ENCODE measurements around the gene EPHA8.

EPHA8 gene

DNA sequence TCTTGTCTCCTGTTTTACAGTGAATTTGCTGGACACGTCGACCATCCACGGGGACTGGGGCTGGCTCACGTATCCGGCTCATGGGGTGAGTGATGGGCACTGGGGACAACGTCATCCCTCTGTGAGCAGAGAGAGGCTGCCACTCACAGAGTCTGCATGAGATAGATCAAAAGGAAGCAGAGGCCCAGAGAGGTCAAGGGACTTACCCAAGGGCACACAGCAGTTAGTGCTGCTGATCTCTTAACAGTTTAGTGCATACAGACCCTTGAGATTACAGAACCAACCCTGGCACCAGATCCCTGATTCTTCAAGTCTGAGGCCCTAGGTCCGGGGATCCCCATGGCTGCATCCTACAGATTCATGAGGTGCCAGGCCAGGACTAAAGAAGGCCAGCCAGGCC lies 6.0 kb downstream of the EPHA8 start:
- DNase-seq = no peak

DNA sequence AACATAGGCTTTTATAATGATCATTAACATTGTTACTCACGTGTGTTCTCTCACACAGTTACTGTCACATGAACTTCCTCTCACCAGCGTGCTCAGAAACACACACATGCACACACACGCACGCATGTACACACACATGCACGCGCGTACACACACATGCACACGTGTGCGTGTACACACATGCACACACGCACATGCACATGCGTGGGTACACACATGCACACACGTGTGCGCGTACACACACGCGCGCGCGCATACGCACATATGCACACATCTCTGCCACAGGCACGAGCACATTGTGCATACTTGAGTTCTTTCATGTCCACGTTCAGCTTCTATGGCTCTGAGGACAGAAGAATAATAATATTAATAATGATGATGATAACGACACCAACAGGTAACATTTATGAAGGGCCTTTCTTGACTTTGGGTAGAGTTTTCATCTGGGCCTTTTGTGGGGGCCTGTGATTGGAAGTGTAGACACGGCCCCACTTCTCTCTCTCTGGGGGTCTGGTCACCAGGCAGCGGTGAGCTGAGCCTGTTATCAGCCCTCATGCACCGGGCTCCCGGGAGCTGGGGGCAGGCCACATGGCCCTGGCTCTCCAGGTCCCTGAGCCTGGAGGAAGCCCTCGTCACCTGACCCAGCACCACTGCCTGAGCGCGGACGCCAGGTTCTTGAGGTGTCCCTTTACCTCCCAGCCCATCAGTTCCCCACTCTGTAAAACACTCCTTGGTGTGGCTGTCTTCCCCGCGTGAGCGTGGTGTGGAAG lies 7.0 kb downstream of the EPHA8 start:
- DNase-seq = no peak

DNA sequence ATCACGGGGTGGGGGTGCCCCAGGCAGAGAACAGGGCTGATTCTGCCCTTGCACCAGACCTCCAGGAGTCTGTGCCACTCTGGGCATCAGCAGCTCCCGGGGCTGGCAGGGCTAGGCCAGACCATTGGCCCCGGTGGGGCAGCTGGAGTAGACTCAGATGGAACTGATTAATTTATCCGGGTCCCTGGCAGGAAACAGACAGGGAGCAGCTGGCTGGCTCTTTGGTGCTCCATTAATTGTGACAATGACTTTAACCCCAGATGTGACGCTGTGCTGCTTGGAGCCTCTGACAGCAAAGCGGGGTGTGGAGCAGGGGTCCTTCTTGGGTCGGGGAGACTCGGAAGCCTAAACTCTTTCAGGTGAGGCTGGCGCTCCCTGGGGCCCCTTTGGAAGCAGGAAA lies 9.5 kb downstream of the EPHA8 start:
- no peak for DNase-seq

DNA sequence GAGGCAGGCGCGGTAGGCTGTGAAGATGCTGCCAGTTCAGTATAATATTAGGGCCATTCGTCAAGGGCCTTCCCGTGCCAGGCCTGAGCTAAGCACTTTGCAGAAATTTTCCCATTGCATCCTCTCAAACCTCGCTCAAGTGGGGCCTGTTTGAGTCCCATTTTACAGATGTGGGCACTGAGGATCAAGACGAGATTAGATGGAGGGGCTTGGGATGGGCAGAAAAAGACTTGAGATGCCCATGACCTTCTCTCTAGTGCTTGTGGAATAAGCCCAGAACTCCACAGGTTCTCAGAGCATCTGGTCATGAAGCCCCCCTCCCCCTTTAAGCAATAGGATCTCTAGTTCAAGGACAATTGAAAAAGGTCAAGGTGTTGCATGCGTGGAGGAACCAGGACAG lies 9.9 kb downstream of the EPHA8 start:
- no peak for DNase-seq

DNA sequence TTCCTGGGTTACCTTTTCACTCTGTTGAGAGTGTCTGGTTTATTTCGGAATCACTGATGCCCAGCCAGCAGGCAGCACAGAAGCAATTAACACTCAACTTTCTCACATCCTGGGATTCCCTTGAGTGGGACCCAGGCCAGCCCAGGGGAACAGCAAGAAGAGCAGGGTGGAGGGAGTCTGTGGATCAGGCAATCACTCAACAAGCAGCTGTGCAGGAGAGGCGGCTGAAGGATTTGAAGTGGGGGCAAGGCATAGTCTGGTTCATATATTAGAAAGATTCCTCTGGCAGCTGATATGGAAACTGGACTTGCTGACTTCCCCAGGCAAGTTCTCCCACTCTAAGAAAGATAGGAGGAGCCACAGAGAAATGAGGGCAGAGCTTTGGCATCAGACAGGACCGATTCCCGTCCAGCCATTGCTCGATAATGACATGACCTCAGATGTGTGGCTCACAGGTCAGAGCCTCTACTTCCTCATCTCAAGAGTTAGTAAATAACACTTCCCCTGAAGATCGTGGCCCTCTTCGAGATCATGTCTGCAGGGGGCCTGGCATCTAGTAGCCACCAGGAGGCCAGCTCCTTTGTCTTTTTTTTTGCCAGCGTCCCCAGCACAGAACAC lies 12.4 kb downstream of the EPHA8 start:
- no peak for DNase-seq

DNA sequence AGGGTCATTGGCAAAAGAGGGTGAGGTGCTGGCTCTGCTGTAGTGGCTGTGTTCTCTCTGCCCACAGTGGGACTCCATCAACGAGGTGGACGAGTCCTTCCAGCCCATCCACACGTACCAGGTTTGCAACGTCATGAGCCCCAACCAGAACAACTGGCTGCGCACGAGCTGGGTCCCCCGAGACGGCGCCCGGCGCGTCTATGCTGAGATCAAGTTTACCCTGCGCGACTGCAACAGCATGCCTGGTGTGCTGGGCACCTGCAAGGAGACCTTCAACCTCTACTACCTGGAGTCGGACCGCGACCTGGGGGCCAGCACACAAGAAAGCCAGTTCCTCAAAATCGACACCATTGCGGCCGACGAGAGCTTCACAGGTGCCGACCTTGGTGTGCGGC lies 12.9 kb downstream of the EPHA8 start:
- DNase-seq = no peak

DNA sequence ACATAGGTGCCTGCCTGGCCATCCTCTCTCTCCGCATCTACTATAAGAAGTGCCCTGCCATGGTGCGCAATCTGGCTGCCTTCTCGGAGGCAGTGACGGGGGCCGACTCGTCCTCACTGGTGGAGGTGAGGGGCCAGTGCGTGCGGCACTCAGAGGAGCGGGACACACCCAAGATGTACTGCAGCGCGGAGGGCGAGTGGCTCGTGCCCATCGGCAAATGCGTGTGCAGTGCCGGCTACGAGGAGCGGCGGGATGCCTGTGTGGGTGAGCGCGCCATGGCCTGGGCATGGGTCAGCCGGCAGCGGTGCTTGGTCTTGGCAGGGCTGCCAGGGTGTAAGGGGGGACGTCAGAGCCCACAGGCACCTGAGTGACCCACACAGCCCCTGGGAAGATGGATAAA lies 13.3 kb downstream of the EPHA8 start:
- no peak for DNase-seq

DNA sequence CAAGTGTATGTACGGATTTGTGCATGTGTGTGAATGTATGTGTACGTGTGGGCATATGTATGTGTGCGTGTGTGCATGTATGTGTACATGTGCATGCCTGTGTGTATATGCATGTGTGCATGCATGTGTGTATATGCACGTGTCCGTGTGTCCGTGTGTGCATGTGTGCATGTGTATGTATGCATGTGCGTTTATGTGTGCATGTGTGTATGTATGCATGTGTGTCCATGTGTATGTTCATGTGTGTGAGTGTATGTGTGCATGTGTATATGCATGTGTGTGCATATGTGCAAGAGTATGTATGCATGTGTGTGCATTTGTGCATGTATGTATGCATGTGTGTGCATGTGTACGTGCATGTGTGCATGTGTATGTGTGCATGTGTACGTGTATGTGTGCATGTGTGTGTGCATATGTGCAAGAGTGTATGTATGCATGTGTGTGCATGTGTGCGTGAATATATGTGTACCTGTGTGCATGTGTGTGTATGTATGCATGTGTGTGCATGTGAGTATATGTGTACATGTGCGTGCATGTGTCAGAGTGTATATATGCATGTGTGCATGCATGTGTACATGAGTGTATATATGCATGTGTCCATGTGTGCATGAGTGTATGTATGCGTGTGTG lies 15.6 kb downstream of the EPHA8 start:
- DNase-seq = no peak

DNA sequence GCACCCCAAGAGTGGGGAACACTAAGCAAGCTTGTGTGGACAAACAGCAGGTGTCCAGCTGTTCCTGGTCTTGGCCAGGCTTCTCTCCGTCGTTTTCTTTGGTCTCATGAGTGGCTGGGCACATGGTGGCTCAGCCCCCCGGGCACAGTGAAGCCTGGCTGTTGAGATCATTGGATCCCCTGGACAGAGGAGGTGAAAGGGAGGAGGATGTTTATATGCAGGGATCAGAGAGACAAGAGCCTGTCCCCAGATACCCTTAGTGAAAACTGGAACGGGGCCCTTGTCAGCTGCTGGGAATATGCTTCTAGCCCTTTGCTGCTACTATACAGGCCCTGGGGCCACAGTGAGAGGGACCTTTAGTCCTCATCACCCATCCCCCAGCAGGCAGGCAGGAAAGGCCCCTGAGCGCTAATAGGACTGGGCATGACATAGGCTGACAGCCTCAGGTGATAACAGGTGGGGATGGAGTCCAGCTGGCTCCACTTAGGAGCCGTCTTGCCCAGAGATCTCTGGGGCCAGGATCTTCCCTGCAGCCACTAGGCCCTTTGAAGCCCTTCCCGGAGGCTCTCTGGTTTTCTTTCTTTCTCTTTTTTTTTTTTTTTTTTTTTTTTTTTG lies 16.4 kb downstream of the EPHA8 start:
- DNase-seq = no peak

DNA sequence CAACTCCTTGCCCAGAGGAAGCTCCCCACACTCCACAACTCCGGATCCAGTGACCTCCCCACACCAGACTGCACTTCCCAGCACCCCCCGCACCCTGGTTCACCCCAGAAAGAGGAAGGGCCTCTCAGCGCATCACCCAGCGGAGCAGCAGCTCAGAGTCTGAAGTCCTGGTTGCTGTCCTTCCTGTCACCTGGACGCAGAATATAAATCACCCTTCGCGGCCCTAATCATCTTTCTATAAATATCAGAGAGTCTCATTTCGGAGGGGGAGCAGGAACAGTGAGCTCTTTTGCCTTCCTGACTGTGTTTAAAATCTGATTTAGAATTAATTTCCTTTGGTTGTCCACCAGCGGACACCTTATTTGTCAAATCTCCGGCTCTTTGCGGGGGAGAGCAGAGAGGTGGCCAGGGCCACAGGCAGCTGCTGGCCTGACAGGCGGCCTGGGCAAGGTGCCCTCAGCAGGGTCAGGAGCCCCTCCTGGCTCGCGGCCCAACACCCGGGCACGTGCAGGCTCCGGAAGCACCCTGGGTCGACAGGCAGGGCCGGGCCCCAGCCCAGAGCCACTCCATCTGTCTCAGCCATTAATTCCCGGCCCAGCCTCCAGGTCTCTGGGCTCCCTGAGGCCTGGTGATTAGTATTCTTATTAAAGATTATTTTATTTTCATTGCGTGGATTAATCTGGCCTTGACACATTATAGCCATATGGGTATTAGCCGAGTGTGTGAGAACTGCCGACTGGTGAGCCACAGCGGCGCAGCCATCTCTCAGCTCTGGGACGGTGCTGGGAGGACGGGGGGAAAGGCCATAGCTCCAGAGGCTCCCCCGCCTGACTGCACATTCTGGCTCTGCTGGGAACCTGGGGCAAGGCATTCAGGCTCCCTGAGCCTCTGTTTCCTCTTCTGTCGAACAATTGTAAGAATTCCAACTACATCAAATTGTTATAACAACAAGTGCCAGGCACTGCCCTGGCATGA lies 19.7 kb downstream of the EPHA8 start:
- no peak for DNase-seq

DNA sequence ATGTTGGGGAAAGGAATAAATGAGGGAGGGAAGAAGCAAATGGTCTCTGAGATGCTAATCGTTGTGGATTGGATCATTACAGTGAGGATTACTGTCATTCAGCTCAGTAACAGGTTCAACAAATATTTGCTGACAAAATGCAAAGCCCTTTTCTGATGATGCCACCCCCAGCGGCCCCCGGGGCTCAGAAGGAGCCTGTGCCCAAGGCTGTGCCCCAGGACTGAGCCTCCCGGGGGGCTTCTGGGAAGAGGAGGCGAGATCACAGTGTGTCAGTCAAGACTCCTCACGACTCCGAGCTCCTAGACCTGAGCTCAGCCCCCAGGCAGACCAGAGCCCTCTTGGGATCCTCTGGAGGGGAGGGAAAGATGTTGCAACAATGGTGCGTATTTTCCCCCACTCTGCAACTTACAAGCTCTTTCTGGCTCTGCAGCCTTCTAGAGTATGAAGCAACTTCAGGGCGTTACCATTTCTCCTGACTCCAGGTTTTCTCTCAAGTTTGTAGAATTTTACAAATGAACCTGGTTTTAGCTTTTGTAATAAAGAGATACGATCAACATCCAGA lies 20.8 kb downstream of the EPHA8 start:
- no peak for DNase-seq

DNA sequence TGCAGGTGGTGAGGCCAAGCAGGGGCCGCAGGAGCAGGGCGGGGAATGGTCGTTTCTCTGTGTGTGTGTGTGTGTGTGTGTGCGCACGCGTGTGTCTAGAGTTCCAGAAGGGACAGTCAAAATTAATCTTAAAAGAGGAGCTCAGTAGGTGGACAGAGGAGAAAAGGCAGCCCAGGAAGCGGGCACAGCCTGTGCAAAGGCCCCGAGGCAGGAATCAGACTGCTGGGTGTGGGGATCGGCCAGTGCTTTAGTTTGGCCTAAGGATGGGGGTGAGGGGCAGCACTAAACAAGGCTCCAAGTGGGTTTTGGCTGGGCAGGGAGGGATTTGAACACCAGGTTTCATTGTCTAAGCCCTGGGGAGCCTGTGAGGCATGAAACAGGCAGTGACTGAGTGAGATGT lies 21.7 kb downstream of the EPHA8 start:
- DNase-seq = no peak

DNA sequence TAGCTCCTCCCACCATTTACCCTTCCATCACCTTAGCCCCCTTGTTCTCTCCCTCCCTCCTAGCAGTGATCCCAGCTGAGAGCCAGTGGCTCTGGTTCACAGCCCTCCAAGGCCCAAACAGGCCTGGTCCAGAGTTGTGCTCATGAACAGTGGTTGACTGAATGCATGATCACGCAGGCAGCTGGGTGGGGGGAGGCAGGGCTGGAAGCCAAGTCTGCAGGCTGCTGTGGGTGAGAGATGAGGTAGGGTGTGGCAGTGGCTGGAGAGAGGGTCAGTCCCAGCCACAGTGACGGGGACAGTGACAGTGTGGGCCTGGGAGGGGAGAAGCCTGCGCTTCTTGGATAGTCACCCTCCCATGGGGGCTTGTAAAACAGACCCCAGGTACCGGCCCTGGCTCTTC lies 22.2 kb downstream of the EPHA8 start:
- no peak for DNase-seq

DNA sequence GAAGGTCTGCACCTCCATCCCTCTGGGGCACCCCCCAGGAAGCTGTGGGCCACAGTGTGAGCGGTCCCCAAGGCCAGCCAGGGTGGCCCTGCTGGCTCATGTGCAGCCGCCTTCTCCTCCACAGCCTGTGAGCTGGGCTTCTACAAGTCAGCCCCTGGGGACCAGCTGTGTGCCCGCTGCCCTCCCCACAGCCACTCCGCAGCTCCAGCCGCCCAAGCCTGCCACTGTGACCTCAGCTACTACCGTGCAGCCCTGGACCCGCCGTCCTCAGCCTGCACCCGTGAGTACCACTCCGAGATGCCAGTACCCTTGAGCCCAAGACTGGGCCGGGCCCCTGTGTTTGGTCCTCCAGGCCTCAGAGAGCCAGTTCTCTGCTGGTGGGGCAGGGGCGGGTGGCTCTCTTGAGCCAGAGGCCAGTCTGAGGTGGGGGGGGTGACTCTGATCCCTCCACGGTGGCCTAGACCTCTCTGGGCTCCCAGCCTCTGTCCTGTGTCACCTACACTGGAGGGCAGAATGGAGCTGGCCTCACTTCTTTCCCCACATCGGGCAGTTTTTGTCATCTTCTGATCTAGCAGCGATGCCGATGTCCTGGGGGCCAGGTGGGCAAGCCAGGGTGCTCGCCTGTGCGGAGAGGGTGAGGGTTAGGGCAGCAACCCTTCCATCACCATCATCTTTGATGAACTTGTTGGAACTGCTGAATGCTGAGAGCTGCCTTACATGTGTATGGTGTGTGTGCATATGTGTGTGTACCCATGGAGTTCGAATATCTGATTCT lies 23.3 kb downstream of the EPHA8 start:
- no peak for DNase-seq

DNA sequence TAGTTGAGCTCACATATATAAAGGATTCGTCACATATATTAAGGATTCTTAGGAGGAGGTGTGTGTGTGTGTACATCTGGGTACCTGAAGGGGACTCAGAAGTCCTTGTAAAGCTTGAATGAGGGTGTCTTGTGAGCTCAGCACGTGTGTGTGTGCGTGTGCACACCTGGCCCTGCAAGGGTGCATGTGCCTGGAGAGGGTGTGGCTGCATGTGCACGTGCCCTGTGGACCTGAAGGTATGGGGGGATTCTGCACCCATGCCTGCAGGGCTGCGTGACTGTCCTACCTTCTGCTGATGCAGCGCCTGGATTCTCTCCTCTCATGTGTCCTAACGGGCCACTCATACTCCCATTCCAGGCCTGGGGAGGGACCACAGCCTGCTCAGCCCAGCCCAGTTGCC lies 24.0 kb downstream of the EPHA8 start:
- no peak for DNase-seq

DNA sequence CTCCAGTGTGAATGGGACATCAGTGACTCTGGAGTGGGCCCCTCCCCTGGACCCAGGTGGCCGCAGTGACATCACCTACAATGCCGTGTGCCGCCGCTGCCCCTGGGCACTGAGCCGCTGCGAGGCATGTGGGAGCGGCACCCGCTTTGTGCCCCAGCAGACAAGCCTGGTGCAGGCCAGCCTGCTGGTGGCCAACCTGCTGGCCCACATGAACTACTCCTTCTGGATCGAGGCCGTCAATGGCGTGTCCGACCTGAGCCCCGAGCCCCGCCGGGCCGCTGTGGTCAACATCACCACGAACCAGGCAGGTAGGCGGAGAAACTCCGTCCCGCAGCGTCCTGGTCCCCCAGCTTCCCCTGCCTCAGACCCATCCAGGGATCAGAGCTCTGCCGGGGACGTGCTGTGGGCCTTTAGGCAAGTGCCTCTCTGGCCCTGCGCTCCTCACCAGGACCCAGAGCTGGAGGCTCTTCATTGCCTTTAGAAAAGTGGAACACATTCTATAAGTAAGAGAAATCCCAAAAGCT lies 25.7 kb downstream of the EPHA8 start:
- DNase-seq = no peak

DNA sequence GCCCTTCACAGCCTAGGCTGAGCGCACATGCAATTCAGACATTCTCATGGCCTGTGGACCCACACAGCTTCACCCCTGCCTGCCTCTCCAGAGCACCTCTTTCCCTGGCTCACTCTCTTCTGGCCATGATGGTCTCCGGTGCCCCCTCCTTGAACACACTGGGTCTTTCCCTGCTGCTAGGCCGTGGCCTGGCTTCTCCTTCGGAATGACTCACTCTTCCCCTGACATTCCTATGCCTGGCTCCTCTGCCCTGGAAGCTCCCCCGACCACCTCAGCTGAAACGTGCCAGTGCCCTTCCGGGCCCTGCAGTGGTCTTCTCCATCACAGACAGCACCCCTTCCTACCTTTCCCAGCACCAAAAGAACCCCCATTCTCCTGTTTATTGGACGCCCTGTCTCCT lies 28.3 kb downstream of the EPHA8 start:
- DNase-seq = no peak

DNA sequence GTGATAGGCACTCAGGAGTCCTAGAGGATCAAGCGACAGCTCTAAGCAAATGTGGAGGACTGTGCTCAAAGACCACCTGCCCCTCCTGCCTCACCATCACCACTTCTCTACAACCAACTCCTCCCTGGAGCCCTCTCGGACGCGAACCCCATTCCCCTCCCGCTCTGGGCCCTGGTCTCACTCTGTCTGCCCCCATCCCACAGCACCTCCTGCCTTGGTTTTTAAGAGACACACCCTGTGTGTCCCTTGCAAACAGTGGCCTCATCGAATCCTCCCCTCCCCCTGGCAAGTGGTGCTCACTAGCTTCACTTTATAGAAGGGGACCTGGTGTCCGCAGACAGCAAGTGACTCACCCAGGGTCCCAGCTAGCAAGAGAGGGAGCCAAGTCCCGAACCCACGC lies 28.8 kb downstream of the EPHA8 start:
- no peak for DNase-seq

DNA sequence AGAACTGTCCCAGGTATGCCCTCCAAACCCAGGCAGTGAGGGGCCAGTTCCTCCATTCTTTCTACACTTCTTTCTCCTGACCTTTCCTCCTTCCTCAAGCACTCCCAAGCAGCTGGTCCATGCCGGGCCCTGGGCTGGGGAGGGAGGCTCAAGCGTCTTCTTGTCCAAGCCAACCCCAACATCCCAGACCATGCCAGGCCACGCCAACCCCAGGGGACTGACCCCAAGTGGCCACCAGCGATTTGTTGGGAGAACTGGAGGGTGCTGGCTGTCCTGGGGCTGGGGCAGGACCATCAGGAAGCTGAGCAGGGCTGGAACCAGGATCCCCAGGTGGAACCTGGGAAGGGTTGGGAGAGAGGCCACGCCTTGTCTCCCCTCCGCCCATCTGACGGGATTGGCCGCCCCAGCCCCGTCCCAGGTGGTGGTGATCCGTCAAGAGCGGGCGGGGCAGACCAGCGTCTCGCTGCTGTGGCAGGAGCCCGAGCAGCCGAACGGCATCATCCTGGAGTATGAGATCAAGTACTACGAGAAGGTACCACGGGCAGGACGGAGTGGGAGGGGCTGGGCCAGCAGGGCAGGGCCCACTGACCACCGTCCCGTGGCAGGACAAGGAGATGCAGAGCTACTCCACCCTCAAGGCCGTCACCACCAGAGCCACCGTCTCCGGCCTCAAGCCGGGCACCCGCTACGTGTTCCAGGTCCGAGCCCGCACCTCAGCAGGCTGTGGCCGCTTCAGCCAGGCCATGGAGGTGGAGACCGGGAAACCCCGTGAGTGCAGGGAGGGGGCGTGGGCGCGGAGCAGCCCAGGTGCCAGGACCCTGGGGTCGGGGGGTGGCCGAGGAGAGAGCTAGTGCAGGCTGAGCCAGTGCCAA lies 29.9 kb downstream of the EPHA8 start:
- DNase-seq = no peak

DNA sequence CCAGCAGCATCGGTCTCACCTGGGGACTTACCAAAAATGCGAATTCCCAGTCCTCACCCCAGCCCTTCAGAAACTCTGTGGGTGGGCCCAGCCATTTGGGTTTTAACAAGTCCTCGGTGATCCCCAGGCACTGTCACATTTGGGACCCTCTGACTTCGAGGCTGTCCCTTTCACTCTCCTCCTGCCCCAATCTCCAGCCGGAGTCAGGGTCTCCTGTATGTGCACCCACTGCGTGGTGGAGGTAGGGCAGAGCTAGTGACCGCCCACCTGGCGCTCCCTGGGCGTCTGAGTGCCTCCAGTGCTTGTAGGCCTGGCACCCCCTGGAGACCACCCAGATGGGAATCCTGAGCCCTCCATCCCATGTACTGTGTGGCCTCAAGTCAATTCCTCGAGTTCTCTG lies 31.1 kb downstream of the EPHA8 start:
- DNase-seq = no peak

Data from CD4-positive, alpha-beta T cell treated with Interleukin-1 beta for 1 hour (primary cell).